K562 (cell line): ENCODE measurements around the gene PGBD1. TPM values are rescaled to one million over a fixed set of nuclear protein-coding genes. Genes with fewer than 3 reads are reported as not detected.

ENCODE experiments used
- AFF1 ChIP-seq, 2 experiments: fragments of 450-650 bp; IDR thresholded peaks; 2 replicates each; pipeline ENCODE4 v1.6.1; 2018; ENCODE audit warnings: mild to moderate bottlenecking in 2 of 2, low read depth in 1 of 2; ENCODE audit not compliant: partially characterized antibody in 2 of 2
- BACH1 ChIP-seq: fragments of 200-800 bp; sonication (Bioruptor generic); IDR thresholded peaks from 2 replicates; pipeline ENCODE4 v1.6.1; 2016; ENCODE audit warnings: missing genetic modification characterization, missing compliant biosample characterization
- CGGBP1 ChIP-seq: fragments of 250-450 bp; sonication (Bioruptor Pico); IDR thresholded peaks from 2 replicates; pipeline ENCODE4 v1.9.0; 2021; ENCODE audit warnings: mild to moderate bottlenecking
- ETV5 ChIP-seq: sonication (generic); formaldehyde crosslinking; IDR thresholded peaks from 2 replicates; pipeline ENCODE4 v1.4.0; 2020; ENCODE audit warnings: low read depth, mild to moderate bottlenecking, missing genetic modification reagents
- PATZ1 ChIP-seq: fragments of 250-450 bp; sonication (Bioruptor Pico); IDR thresholded peaks from 2 replicates; pipeline ENCODE4 v1.5.0; 2020; ENCODE audit warnings: mild to moderate bottlenecking, borderline replicate concordance
- PHB ChIP-seq: fragments of 250-450 bp; sonication (Bioruptor Pico); IDR thresholded peaks from 2 replicates; pipeline ENCODE4 v1.5.0; 2021
- PHF20 ChIP-seq: fragments of 450-650 bp; IDR thresholded peaks from 2 replicates; pipeline ENCODE4 v1.6.1; 2018; ENCODE audit not compliant: partially characterized antibody
- PHTF2 ChIP-seq: fragments of 250-450 bp; sonication (Bioruptor Pico); IDR thresholded peaks from 2 replicates; pipeline ENCODE4 v1.5.0; 2021; ENCODE audit warnings: mild to moderate bottlenecking
- TEAD1 ChIP-seq, 2 experiments: fragments of 450-650 bp in 1 of 2; sonication (generic) in 1 of 2; formaldehyde crosslinking; IDR thresholded peaks; 2 replicates each; pipeline versions ENCODE4 v1.4.0 to v1.8.0; 2020 to 2022; ENCODE audit warnings: mild to moderate bottlenecking in 2 of 2, missing genetic modification reagents in 1 of 2
- THAP12 ChIP-seq: fragments of 250-450 bp; sonication (Bioruptor Pico); IDR thresholded peaks from 2 replicates; pipeline ENCODE4 v1.9.0; 2021; ENCODE audit warnings: mild to moderate bottlenecking, inconsistent platforms
- THRAP3 ChIP-seq: fragments of 450-650 bp; IDR thresholded peaks from 2 replicates; pipeline ENCODE4 v1.6.1; 2016; ENCODE audit warnings: mild to moderate bottlenecking, inconsistent platforms, borderline replicate concordance
- U2AF1 ChIP-seq: fragments of 200-400 bp; formaldehyde crosslinking; optimal IDR thresholded peaks from 2 replicates; pipeline ENCODE3; 2017; ENCODE audit warnings: mild to moderate bottlenecking, low read depth, low read length, moderate library complexity
- ZBTB34 ChIP-seq: fragments of 250-450 bp; sonication (Bioruptor Pico); IDR thresholded peaks from 2 replicates; pipeline ENCODE4 v1.8.0; 2021; ENCODE audit warnings: mild to moderate bottlenecking, moderate library complexity
- ZNF133 ChIP-seq: fragments of 250-450 bp; sonication (Bioruptor Pico); IDR thresholded peaks from 2 replicates; pipeline ENCODE4 v1.4.0; 2020; ENCODE audit warnings: mild to moderate bottlenecking
- ZZZ3 ChIP-seq: fragments of 450-650 bp; IDR thresholded peaks from 2 replicates; pipeline ENCODE4 v1.6.1; 2016; ENCODE audit warnings: antibody characterized with exemption, mild to moderate bottlenecking, moderate library complexity
- polyA plus RNA-seq, 8 experiments: library from polyadenylated mRNA; depleted of rRNA in 4 of 8; stranded (reverse) in 5 of 8; unstranded in 3 of 8; fragments of >200 nt; fragmentation: Nextera tagmentation in 2 of 8; fragmentation: Illumina TruSeq in 1 of 8; extraction: Ambion mirVana in 2 of 8; extraction: Trizol in 1 of 8; gene quantifications; 2 replicates each; pipeline versions ENCODE4 v1.2.1 to v1.2.3, GENCODE V29; 2011 to 2014; ENCODE audit warnings: inconsistent platforms in 1 of 8, missing spikeins in 1 of 8
- total RNA-seq, 7 experiments: library from RNA; depleted of rRNA in 6 of 7; stranded (reverse); fragments of >200 nt in 6 of 7; fragmentation: Illumina TruSeq in 2 of 7; extraction: Trizol in 2 of 7; gene quantifications; 2 replicates each; pipeline versions ENCODE4 v1.2.1 to v1.2.3, GENCODE V29; 2011 to 2021; ENCODE audit warnings: low replicate concordance in 1 of 7

PGBD1 gene
- total and polyA plus RNA-seq, 9 of the 15 experiments (the other 6 are each of a cell fraction or from before 2014, with no cell fraction given): 3.3 to 9.0 (median 7.3) TPM

- peak in 1 of 2 experiments; percentile 46 for TF ChIP-seq AFF1 (IDR thresholded peaks at IDR 0.05; ENCODE audit: low read depth in 1 of 2, partially characterized antibody in 2 of 2)
- TF ChIP-seq U2AF1: no peak
- no peak for TF ChIP-seq PATZ1
- TF ChIP-seq THRAP3: no peak
- TF ChIP-seq ETV5 (CRISPR knock-in tag): peak; percentile 60; the same call in 1 of the 2 replicates
- peak; percentile 90 for TF ChIP-seq PHF20
- peak; percentile 74; the same call in 1 of the 2 replicates for TF ChIP-seq ZNF133
- no peak for TF ChIP-seq CGGBP1 (CRISPR knock-in tag)
- no peak for TF ChIP-seq PHTF2 (CRISPR knock-in tag)
- TF ChIP-seq THAP12 (CRISPR knock-in tag): peak; percentile 99
- no peak for TF ChIP-seq PHB (CRISPR knock-in tag)
- TF ChIP-seq ZBTB34: no peak
- no peak for TF ChIP-seq BACH1 (tag)
- no peak; the same call in 1 of the 2 replicates for TF ChIP-seq ZZZ3
- peak in 1 of 2 experiments; percentile 65; a peak in 2 of 4 replicates for TF ChIP-seq TEAD1 (CRISPR knock-in tag; IDR thresholded peaks at IDR 0.05)
Observed at GRCh38 chr6:28266962-28267694, 14.2 kb upstream of the PGBD1 start, which contains the start of gene ZSCAN26 (continued).
